HG03159 (cell line): ENCODE data around the gene FAM219A.

ENCODE experiments used
- ATAC-seq: cut with Tn5 transposase; IDR thresholded peaks from one replicate; pipeline ENCODE4 v1.9.1; 2021; ENCODE audit warnings: mild to moderate bottlenecking, moderate library complexity; ENCODE audit not compliant: unreplicated experiment

The FAM219A gene, protein sequence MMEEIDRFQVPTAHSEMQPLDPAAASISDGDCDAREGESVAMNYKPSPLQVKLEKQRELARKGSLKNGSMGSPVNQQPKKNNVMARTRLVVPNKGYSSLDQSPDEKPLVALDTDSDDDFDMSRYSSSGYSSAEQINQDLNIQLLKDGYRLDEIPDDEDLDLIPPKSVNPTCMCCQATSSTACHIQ

GRCh38 chr9:34458013-34458958, at the start of gene FAM219A, which contains the start of gene DNAI1:
TSS of gene FAM219A (minus strand) at chr9:34458570. CDS start at chr9:34458263, 307 bp downstream.
TSS of gene DNAI1 (plus strand) at chr9:34458805. CDS start at chr9:34459006, 201 bp downstream.
- ATAC-seq: peak; percentile 97

DNA sequence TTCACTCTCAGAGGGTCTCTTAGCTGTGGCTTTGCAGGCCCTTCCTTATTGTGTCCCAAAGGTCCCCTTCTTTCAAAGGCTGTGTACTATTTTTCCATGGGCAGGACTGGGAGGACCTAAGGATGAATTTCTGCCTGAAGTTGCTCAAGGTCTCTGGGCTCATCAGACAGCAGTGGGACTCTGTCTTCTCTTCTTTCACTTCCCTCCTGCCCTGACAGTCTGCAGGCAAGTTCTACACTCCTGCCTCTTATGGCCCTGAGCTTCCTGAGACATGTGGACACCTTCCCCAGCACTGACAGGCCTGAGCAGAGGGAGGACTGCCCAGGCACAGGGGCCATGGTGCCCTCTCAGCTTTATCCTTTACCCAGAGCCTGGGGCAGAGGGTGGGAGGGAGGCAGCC, 49.6 kb upstream of the FAM219A start:
- no peak for ATAC-seq

- ATAC-seq: no peak
Observed at GRCh38 chr9:34507556-34507955, 49.2 kb upstream of the FAM219A start.

DNA sequence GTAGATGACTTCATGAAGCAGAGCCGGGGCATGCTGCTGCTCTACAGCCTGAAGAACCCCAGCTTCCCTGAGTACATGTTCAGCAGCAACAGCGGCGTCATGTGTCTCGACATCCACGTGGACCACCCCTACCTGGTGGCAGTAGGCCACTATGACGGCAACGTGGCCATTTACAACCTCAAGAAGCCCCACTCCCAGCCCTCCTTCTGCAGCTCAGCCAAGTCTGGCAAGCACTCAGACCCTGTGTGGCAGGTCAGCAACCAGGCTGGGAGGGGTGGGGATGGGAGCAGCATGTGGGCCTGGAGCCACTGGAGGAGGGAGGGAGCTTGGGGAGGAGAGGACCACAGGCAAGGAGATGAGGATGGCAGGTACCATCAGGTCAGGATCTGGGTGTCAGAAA, 48.3 kb upstream of the FAM219A start:
- ATAC-seq: no peak

DNA sequence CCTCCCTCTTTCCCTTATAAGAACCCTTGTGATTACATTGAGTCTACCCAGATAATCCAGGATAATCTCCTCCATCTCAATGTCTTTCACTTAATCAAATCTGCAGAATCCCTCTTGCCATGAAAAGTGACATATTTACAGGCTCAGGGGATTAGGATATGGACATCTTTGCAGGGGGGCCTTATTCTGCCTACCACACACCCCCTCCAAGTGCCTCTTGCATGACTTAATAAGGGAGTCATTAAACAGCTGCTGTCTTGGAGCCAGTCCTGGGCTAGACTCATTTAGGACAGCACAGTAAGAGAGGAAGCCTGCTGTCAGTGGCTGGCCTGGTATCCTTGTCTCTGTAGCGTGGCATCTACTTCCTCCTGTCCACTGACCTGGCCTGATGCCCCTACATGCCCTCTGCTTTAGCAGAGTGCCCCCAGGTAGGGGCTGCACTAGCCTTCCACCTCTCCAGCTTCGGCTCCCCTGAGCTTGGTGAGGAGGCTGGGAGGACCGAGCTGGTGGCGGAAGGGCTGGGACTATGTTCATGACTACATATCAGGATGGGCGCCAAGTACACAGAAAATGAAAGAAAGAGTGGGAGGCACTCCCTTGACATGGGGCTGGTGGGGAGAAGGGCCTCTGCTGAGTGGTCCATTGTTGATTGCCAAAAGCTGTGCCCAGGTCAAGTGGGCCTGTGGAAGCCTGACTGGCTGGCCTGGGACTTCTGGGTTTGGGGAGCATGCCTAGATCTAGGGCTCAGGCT, 47.2 kb upstream of the FAM219A start:
- no peak for ATAC-seq

GRCh38 chr9:34503406-34503805, 45.0 kb upstream of the FAM219A start:
- ATAC-seq: no peak

- ATAC-seq: no peak
Observed at GRCh38 chr9:34502891-34503290, 44.5 kb upstream of the FAM219A start.

DNA sequence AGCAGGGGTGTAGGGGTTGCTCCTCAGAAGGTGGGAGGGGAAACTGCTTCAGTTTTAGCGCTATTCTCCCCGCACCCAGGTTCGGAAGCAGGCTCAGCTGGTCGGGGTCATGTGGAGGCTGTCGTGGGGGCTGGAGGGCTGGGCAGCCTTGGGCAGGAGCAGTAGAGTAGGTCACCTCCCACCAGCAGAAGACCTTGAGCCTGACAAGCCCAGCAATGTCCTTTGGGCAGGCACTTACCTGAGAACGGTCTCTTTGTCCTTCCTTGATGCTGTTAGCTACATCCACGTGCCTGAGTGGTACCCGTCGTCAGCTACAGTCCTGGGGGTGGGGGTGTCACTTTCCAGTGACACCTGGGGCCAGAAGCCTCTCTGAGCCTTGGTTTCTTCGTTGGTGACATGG, 44.1 kb upstream of the FAM219A start:
- no peak for ATAC-seq

GRCh38 chr9:34501889-34502425, 43.6 kb upstream of the FAM219A start:
- ATAC-seq: no peak

DNA sequence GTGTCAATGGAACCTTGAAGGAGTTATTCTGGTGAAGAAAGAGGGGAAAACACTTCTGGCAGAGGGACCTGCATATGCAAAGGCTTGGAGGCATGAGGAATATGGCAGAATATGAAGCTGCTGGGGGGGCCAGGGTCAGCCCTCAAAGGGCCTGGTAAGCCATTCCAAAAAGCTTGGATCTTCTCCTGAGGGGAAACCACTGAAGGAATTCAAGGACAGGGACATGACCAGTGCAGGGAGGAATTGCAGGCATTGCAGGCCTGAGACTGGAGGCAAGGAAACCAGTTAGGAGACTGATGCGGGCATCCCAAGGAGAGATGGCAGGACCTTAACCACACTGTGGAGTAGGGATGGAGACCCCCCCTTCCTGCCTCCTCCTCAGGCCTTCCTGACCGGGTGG, 43.0 kb upstream of the FAM219A start:
- no peak for ATAC-seq

DNA sequence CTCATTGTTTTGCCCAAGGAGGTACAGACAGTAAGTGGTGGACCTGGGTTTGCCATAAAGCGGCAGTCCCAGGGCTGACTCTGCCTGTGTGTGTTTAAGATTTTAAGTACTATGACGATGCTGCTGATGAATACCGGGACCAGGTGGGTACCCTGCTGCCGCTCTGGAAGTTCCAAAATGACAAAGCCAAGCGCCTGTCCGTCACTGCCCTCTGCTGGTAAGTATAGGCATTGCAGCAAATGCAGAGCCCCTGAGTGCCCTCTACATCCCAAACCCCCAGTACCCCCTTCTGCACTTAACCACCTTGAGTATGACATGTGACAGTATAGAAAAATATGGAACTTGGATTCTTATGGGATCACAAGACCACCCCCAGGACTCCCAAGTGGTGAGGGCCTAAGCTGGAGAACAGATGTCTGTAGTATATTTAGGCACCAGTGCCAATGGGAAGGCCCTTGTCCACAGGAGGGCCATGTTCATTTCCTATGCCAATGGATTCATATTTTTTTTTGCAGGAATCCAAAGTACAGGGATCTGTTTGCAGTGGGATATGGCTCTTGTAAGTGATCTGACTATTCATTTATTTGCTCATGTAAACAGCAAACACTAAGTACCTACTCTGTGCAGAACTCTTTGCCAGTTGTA, 42.4 kb upstream of the FAM219A start:
- no peak for ATAC-seq

GRCh38 chr9:34499076-34499475, 40.7 kb upstream of the FAM219A start:
- no peak for ATAC-seq

DNA sequence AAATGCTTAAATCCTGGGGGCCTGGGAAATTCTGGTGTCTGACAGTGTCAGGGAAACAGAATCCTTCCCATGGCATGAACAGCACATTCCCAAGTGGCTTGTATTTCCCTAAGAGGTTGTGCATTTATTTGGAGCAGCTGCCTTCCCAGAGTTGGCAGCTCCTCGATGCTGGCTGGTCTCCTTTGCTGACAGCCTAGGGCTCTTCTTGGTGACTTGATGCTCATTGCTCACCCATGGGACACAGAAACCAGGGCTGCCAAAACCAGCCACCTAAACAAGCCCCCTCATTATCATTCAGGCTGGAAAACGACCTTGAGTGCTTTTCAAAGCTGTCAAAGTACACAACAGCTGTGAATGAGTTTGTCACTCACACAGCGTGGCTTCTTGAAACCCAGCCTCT, 40.2 kb upstream of the FAM219A start:
- ATAC-seq: no peak

- ATAC-seq: no peak
Observed at GRCh38 chr9:34496149-34496712, 37.9 kb upstream of the FAM219A start.

- no peak for ATAC-seq
Observed at GRCh38 chr9:34493972-34494535, 35.7 kb upstream of the FAM219A start.

DNA sequence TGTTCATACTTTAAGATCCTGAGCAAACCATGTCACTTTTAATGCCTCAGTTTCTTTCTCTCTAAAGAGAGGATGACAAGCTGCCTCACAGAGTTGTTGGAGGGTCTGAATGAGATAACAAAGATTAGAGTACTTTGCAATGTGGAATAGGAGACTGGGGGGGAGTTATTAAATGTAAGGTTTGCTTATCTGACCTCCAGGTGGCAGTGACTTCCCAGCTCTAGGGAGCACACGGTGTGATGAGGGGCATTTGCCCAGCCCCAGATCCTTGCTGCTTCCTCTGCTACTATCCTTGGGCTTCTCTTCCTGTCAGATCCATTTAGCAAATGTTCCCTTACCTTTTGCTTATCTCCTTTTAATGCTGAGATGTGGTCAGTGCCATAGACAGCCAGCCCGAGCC, 33.7 kb upstream of the FAM219A start:
- no peak for ATAC-seq

- ATAC-seq: no peak
Observed at GRCh38 chr9:34491596-34491995, 33.2 kb upstream of the FAM219A start.

DNA sequence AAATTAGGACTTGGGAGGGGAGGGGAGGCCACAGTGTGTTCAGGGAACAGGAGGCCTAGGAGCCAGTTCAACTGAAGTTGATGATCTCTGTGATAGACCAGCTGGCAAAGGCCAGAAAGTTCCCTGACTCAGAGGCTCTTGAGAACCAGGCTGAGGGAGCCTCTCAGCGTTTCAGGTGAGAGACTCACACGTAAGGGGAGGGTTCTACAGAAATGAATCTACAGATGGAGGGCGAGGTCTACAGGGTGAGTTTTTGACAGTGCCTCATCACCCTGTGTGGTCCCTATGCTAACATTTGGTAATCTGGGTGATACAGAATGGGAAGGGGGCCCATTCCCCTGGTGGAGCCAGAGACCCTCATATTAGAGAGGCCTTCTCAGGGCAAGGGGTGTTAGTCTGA, 32.4 kb upstream of the FAM219A start:
- ATAC-seq: no peak

DNA sequence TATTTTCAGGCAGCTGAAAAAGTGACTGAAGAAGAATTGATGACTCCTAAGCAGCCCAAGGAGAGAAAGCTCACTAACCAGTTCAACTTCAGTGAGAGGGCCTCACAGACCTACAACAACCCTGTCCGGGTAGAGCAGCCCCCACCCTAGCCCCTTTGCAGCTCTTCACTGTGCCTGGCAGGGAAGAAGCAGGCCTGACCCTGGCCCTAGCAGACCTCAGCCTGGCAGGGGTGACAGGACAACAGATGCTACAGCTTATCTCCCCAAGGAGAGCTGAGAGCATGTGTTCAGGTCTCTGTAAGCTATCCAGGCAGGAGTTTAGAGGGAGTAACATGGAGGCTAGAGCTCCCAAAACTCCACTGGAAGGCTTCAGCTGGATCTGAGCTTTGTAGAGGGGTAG, 32.0 kb upstream of the FAM219A start:
- ATAC-seq: no peak

GRCh38 chr9:34486572-34486971, 28.2 kb upstream of the FAM219A start:
- no peak for ATAC-seq
